ENCODE measurements around the gene STARD3. TPM values are rescaled to one million over a fixed set of nuclear protein-coding genes. Genes with fewer than 3 reads are reported as not detected.
"Not testable (repeated sequence)": the region's sequence is repeated elsewhere in the genome, so short reads cannot be mapped to it uniquely, and the experiment has no call there.

The STARD3 gene
- total and polyA plus RNA-seq, 3 experiments from 2014 or later = 44.5 to 74.1 (median 71.4) TPM

DNA sequence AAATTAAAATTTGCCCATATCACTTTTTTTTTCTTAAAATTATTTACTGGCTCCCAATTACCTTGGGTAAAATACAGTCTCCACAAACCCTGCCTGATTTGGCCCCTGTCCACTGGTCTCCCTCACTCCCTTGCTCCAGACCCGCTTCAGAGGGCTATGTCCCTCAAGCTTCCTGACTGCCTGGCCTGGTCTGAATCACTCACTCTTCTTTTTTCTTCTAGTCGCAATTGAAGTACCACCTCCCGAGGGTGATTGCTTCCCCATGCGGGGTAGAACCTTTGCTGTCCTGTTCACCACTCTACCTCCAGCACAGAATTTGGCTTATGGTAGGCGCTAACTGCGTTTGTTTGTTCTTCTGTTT, 51.5 kb downstream of the STARD3 start:
- H3K4me3 Mint-ChIP-seq = peak overlapping the region; percentile 96 to 99 (median 97)
- ChIA-PET POLR2A (interaction anchor here (0.6 to 1.9 kb wide), 5 partner anchors 11 to 238 kb away, joined by 3 to 6 read pairs (median 4); partner anchors contain the start of genes ERBB2 and PNMT), CTCF (interaction anchor here (1.0 to 2.3 kb wide), 10 partner anchors 9 to 98 kb away, joined by 3 to 11 read pairs (median 6); partner anchors contain the start of gene PNMT)
- no peaks in the 10 kb centered on the region for H3K27me3 Mint-ChIP-seq
- no peak for DNase-seq
- H3K4me1 Mint-ChIP-seq = peaks cover 25 to 31% (median 31%) of the 10 kb centered on the region in 3 donors
- H3K36me3 Mint-ChIP-seq = peaks cover 5 to 27% (median 7%) of the 10 kb centered on the region in 3 donors
- H3K27ac Mint-ChIP-seq = peak overlapping the region; percentile 95 to 99 (median 97)
- no peaks in the 10 kb centered on the region for H3K9me3 ChIP-seq (ENCODE audit: low read length)
- H3K4me3 ChIP-seq (ENCODE audit: low read length) = peak overlapping the region; percentile 88
- H3K27me3 ChIP-seq (ENCODE audit: insufficient read depth, low read length, poor library complexity, severe bottlenecking) = no peaks in the 10 kb centered on the region
- peaks cover 16% of the 10 kb centered on the region for H3K4me1 ChIP-seq (ENCODE audit: insufficient read depth, low read length)
- peaks cover 3% of the 10 kb centered on the region for H3K36me3 ChIP-seq (ENCODE audit: insufficient read depth, low read length)
- H3K9me3 Mint-ChIP-seq = no peaks in the 10 kb centered on the region
- peak overlapping the region; percentile 78 for H3K27ac ChIP-seq (ENCODE audit: low read depth, low read length)

DNA sequence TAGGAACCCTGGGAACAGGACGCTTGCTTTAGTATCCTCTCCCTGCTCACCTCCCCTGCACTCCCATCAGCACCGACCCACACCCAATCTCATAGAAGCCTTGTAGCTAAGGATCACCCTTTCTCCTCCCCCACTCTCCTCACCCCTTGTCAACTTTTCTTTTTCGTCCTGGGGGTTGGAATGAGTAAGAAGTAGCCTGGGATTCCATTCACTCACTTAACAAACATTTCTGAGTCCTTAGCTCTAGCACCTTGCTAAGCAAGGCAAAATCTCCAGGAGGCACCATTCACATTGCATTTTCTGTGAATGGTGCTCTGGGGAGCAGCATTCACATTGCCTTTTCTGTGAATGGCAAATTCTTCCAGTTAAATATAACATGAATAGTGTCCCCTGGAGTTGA, 52.0 kb downstream of the STARD3 start:
- Histone ChIP-seq H3K36me3 (ENCODE audit: insufficient read depth, low read length) (no peaks in the 10 kb centered on the region), H3K27ac (ENCODE audit: low read depth, low read length) (no peak overlapping the region), H3K9me3 (ENCODE audit: low read length) (no peaks in the 10 kb centered on the region), H3K4me3 (ENCODE audit: low read length) (peak overlapping the region; percentile 88), H3K27me3 (ENCODE audit: insufficient read depth, low read length, poor library complexity, severe bottlenecking) (no peaks in the 10 kb centered on the region), H3K4me1 (ENCODE audit: insufficient read depth, low read length) (peaks cover 16% of the 10 kb centered on the region)
- Mint-ChIP-seq H3K36me3 (peaks cover 4 to 24% (median 7%) of the 10 kb centered on the region in 3 donors), H3K4me3 (peak overlapping the region; percentile 96 to 99 (median 97)), H3K4me1 (peaks cover 25 to 31% (median 31%) of the 10 kb centered on the region in 3 donors), H3K27me3 (no peaks in the 10 kb centered on the region), H3K9me3 (no peaks in the 10 kb centered on the region), H3K27ac (peak overlapping the region in 7 of 8 donors; percentile 11 to 98 (median 97))
- DNase-seq = no peak
- CTCF ChIA-PET = interaction anchor here (0.9 to 2.3 kb wide), 4 partner anchors 18 to 65 kb away, joined by 3 to 11 read pairs (median 6); partner anchors contain the start of gene PNMT
- POLR2A ChIA-PET = no interaction called here

DNA sequence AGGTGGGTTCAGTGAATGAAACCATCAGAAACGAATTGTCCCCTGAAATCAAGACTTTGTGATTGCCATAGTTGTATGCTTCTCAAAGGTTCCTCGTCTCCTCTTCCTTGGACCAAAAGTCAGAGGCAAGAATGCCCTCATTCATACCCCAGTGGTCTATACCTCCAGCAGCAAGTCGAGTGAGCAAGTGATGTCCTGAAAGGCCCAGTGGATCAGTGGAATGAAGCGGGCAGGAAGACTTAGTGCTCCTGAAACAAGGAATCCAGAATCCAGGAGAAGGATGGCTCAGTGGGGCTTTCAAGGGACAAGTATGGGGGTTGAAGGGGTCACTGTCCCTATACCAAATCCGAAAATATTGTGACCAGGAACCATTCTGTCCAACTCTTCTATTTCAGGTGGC, 57.6 kb downstream of the STARD3 start:
- no peak for DNase-seq
- no peaks in the 10 kb centered on the region for H3K9me3 ChIP-seq (ENCODE audit: low read length)
- POLR2A ChIA-PET = no interaction called here
- H3K4me1 ChIP-seq (ENCODE audit: insufficient read depth, low read length) = no peaks in the 10 kb centered on the region
- H3K27me3 ChIP-seq (ENCODE audit: insufficient read depth, low read length, poor library complexity, severe bottlenecking) = no peaks in the 10 kb centered on the region
- Mint-ChIP-seq H3K4me1 (peaks cover 2 to 8% (median 3%) of the 10 kb centered on the region in 3 donors), H3K9me3 (no peaks in the 10 kb centered on the region), H3K4me3 (no peak overlapping the region), H3K27ac (no peak overlapping the region), H3K27me3 (peaks cover 6 to 20% of the 10 kb centered on the region in 2 donors), H3K36me3 (peaks cover 0 to 6% (median 3%) of the 10 kb centered on the region in 3 donors)
- no peak overlapping the region for H3K4me3 ChIP-seq (ENCODE audit: low read length)
- CTCF ChIA-PET = no interaction called here
- H3K27ac ChIP-seq (ENCODE audit: low read depth, low read length) = no peak overlapping the region
- H3K36me3 ChIP-seq (ENCODE audit: insufficient read depth, low read length) = no peaks in the 10 kb centered on the region

DNA sequence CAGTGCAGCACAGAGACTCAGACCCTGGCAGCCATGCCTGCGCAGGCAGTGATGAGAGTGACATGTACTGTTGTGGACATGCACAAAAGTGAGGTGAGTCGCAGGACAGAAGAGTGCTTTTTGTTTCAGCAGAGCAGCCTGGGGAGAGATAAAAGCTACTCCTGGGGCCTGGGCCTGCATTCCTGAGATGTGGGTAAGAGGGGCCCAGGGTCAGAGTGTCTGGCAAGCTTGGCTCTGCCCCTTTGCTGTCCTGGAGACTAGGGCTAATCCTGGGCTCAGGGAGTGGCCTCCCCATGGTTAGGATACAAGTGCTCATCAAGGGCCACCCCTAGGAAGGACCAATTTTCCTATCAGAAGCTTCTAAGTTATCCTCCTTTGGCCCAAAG, 58.1 kb downstream of the STARD3 start:
- Histone ChIP-seq H3K4me1 (ENCODE audit: insufficient read depth, low read length) (no peaks in the 10 kb centered on the region), H3K9me3 (ENCODE audit: low read length) (no peaks in the 10 kb centered on the region), H3K27ac (ENCODE audit: low read depth, low read length) (no peak overlapping the region), H3K36me3 (ENCODE audit: insufficient read depth, low read length) (no peaks in the 10 kb centered on the region), H3K4me3 (ENCODE audit: low read length) (no peak overlapping the region), H3K27me3 (ENCODE audit: insufficient read depth, low read length, poor library complexity, severe bottlenecking) (no peaks in the 10 kb centered on the region)
- Mint-ChIP-seq H3K36me3 (peaks cover 0 to 7% (median 3%) of the 10 kb centered on the region in 3 donors), H3K4me1 (peaks cover 4 to 10% (median 6%) of the 10 kb centered on the region in 3 donors), H3K27me3 (peaks cover 9 to 23% of the 10 kb centered on the region in 2 donors), H3K9me3 (no peaks in the 10 kb centered on the region), H3K27ac (no peak overlapping the region), H3K4me3 (no peak overlapping the region)
- CTCF ChIA-PET = no interaction called here
- POLR2A ChIA-PET = no interaction called here
- no peak for DNase-seq

DNA sequence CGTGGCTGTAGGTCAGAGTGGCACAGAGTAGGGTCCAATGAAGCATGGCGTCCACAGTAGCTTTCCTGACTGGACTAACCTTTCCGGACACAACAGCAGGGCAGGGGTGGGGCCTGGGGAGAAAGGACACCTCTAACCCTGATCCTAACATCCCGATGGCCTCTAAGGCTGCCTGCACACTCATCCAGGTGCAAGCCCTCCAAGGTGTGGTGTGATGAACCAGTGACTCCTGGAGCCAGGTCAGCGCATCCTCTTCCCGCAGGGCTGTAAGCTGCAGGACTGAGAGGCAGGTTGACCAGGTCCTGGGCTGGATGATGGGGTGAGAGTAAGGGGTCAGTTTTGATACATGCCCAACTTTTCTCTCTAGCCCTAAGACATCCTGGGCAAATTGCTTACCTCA, 59.8 kb downstream of the STARD3 start:
- Histone ChIP-seq H3K27ac (ENCODE audit: low read depth, low read length) (no peak overlapping the region), H3K36me3 (ENCODE audit: insufficient read depth, low read length) (no peaks in the 10 kb centered on the region), H3K9me3 (ENCODE audit: low read length) (no peaks in the 10 kb centered on the region), H3K27me3 (ENCODE audit: insufficient read depth, low read length, poor library complexity, severe bottlenecking) (peaks cover 5% of the 10 kb centered on the region), H3K4me1 (ENCODE audit: insufficient read depth, low read length) (no peaks in the 10 kb centered on the region), H3K4me3 (ENCODE audit: low read length) (no peak overlapping the region)
- ChIA-PET POLR2A (no interaction called here), CTCF (interaction anchor here (1.0 to 1.5 kb wide), 2 partner anchors 9 to 75 kb away, joined by 3 to 4 read pairs; partner anchors contain the start of gene PGAP3)
- peaks cover 6 to 14% (median 12%) of the 10 kb centered on the region in 3 donors for H3K4me1 Mint-ChIP-seq
- H3K36me3 Mint-ChIP-seq = peaks cover 0 to 7% (median 3%) of the 10 kb centered on the region in 3 donors
- no peak overlapping the region for H3K27ac Mint-ChIP-seq
- H3K9me3 Mint-ChIP-seq = no peaks in the 10 kb centered on the region
- DNase-seq = no peak
- peaks cover 21 to 36% of the 10 kb centered on the region in 2 donors for H3K27me3 Mint-ChIP-seq
- no peak overlapping the region for H3K4me3 Mint-ChIP-seq

DNA sequence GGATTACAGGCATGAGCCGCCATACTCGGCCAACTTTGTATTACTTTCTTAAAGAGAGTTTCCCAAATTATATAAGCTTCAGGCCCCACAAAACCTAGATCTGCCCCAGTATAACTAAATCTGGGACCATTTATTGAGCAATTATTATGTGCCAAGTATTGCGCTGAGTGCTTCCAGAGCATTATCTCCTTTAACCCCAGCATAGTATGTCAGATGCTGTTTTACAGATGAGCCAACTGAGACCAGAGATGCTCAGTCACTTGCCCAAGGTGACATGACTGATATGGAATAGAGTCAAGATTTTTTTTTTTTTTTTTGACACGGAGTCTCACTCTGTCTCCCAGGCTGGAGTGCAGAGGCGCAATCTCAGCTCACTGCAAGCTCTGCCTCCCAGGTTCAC, 61.0 kb downstream of the STARD3 start:
- Mint-ChIP-seq H3K9me3 (no peaks in the 10 kb centered on the region), H3K27ac (no peak overlapping the region), H3K36me3 (peaks cover 0 to 7% (median 3%) of the 10 kb centered on the region in 3 donors), H3K4me3 (no peak overlapping the region), H3K4me1 (peaks cover 6 to 14% (median 12%) of the 10 kb centered on the region in 3 donors), H3K27me3 (peaks cover 21 to 43% of the 10 kb centered on the region in 2 donors)
- H3K9me3 ChIP-seq (ENCODE audit: low read length) = no peaks in the 10 kb centered on the region
- H3K4me1 ChIP-seq (ENCODE audit: insufficient read depth, low read length) = no peaks in the 10 kb centered on the region
- ChIA-PET CTCF (interaction anchor here (1.5 kb wide), 1 partner anchor 10 kb away, joined by 4 read pairs; the partner anchor contains the start of gene PGAP3), POLR2A (no interaction called here)
- DNase-seq = no peak
- no peak overlapping the region for H3K4me3 ChIP-seq (ENCODE audit: low read length)
- H3K27me3 ChIP-seq (ENCODE audit: insufficient read depth, low read length, poor library complexity, severe bottlenecking) = peaks cover 10% of the 10 kb centered on the region
- H3K36me3 ChIP-seq (ENCODE audit: insufficient read depth, low read length) = no peaks in the 10 kb centered on the region
- H3K27ac ChIP-seq (ENCODE audit: low read depth, low read length) = no peak overlapping the region

DNA sequence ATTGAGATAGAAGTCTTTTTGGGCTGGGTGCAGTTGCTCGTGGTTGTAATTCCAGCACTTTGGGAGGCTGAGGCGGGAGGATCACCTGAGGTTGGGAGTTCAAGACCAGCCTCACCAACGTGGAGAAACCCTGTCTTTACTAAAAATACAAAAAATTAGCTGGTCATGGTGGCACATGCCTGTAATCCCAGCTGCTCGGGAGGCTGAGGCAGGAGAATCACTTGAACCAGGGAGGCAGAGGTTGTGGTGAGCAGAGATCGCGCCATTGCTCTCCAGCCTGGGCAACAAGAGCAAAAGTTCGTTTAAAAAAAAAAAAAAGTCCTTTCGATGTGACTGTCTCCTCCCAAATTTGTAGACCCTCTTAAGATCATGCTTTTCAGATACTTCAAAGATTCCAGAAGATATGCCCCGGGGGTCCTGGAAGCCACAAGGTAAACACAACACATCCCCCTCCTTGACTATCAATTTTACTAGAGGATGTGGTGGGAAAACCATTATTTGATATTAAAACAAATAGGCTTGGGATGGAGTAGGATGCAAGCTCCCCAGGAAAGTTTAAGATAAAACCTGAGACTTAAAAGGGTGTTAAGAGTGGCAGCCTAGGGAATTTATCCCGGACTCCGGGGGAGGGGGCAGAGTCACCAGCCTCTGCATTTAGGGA, 62.3 kb downstream of the STARD3 start:
- Mint-ChIP-seq H3K4me3 (peak overlapping the region in 2 of 7 donors; percentile 18 to 22), H3K4me1 (peaks cover 6 to 14% (median 12%) of the 10 kb centered on the region in 3 donors), H3K27me3 (peaks cover 21 to 43% of the 10 kb centered on the region in 2 donors), H3K27ac (peak overlapping the region in 4 of 8 donors; percentile 3 to 57 (median 36))
- H3K4me1 ChIP-seq (ENCODE audit: insufficient read depth, low read length); H3K4me3 ChIP-seq (ENCODE audit: low read length); CTCF ChIA-PET; DNase-seq; H3K9me3 Mint-ChIP-seq; H3K9me3 ChIP-seq (ENCODE audit: low read length); H3K27ac ChIP-seq (ENCODE audit: low read depth, low read length); H3K36me3 Mint-ChIP-seq; H3K36me3 ChIP-seq (ENCODE audit: insufficient read depth, low read length): not testable (repeated sequence)
- POLR2A ChIA-PET = interaction anchor here (1.0 kb wide), 1 partner anchor 11 kb away, joined by 4 read pairs; the partner anchor contains the start of gene PGAP3
- H3K27me3 ChIP-seq (ENCODE audit: insufficient read depth, low read length, poor library complexity, severe bottlenecking) = peaks cover 10% of the 10 kb centered on the region

DNA sequence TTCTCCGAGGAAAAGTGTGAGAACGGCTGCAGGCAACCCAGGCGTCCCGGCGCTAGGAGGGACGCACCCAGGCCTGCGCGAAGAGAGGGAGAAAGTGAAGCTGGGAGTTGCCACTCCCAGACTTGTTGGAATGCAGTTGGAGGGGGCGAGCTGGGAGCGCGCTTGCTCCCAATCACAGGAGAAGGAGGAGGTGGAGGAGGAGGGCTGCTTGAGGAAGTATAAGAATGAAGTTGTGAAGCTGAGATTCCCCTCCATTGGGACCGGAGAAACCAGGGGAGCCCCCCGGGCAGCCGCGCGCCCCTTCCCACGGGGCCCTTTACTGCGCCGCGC, 62.8 kb downstream of the STARD3 start, which contains the start of gene ERBB2:
TSS of gene ERBB2 (plus strand) at position 247 of the 330 bp plus-strand sequence. CDS start 175 bp downstream, outside the sequence.
- Mint-ChIP-seq H3K36me3 (peaks cover 0 to 4% (median 3%) of the 10 kb centered on the region in 3 donors), H3K9me3 (no peaks in the 10 kb centered on the region), H3K27me3 (peaks cover 21 to 43% of the 10 kb centered on the region in 2 donors), H3K4me1 (peaks cover 7 to 14% (median 12%) of the 10 kb centered on the region in 3 donors), H3K27ac (peak within 1 kb of the TSS in 4 of 8 donors; percentile 3 to 57 (median 36)), H3K4me3 (peak within 1 kb of the TSS in 3 of 7 donors; percentile 18 to 64 (median 22))
- Histone ChIP-seq H3K9me3 (ENCODE audit: low read length) (no peaks in the 10 kb centered on the region), H3K4me3 (ENCODE audit: low read length) (no peak within 1 kb of the TSS), H3K27me3 (ENCODE audit: insufficient read depth, low read length, poor library complexity, severe bottlenecking) (peaks cover 10% of the 10 kb centered on the region), H3K4me1 (ENCODE audit: insufficient read depth, low read length) (no peaks in the 10 kb centered on the region), H3K36me3 (ENCODE audit: insufficient read depth, low read length) (no peaks in the 10 kb centered on the region), H3K27ac (ENCODE audit: low read depth, low read length) (no peak within 1 kb of the TSS)
- ChIA-PET POLR2A (interaction anchor here (1.0 kb wide), 1 partner anchor 12 kb away, joined by 4 read pairs; the partner anchor contains the start of gene PGAP3), CTCF (no interaction called here)
- DNase-seq = no peak

All from CD8-positive, alpha-beta memory T cell (primary cell).